Keratinocyte (primary cell): ENCODE data around the gene MTIF2. TPM values are rescaled to one million over a fixed set of nuclear protein-coding genes. Genes with fewer than 3 reads are reported as not detected.
"Not testable (repeated sequence)": the region's sequence is repeated elsewhere in the genome, so short reads cannot be mapped to it uniquely, and the experiment has no call there.

ENCODE experiments used
- DNase-seq: peaks from one replicate; pipeline ENCODE4 v3.0.0-alpha.2; 2011; ENCODE audit warnings: low read depth, missing footprints, low spot score
- FAIRE-seq: peaks from 2 replicates; lab custom pipeline; 2011; peaks lifted over from hg19 to GRCh38; lab: Jason Lieb, UNC
- H2AFZ ChIP-seq: 2 replicates; pipeline ENCODE4 v1.6.0; 2012; ENCODE audit warnings: low read length, control low read depth, inconsistent platforms; ENCODE audit not compliant: control insufficient read depth
- H3K27ac ChIP-seq: 2 replicates; pipeline ENCODE4 v1.5.1; 2011; ENCODE audit warnings: low read length; ENCODE audit not compliant: control insufficient read depth, insufficient read depth
- H3K27me3 ChIP-seq: 3 replicates; pipeline ENCODE4 v1.6.0; 2011; ENCODE audit warnings: low read length; ENCODE audit not compliant: control insufficient read depth, insufficient read depth; ENCODE audit errors: extremely low read depth
- H3K36me3 ChIP-seq, 2 experiments: 2 replicates in 1 of 2; 3 replicates in 1 of 2; pipeline ENCODE4 v1.5.1; 2011; ENCODE audit warnings: low read length in 2 of 2, mild to moderate bottlenecking in 1 of 2; ENCODE audit not compliant: control insufficient read depth in 2 of 2, insufficient read depth in 2 of 2; ENCODE audit errors: extremely low read depth in 1 of 2
- H3K4me1 ChIP-seq: 3 replicates; pipeline ENCODE4 v1.5.1; 2011; ENCODE audit warnings: low read length; ENCODE audit not compliant: control insufficient read depth, insufficient read depth; ENCODE audit errors: extremely low read depth
- H3K4me2 ChIP-seq: 3 replicates; pipeline ENCODE4 v1.6.0; 2011; ENCODE audit warnings: low read depth, low read length; ENCODE audit not compliant: control insufficient read depth, insufficient read depth; ENCODE audit errors: extremely low read depth
- H3K4me3 ChIP-seq, 3 experiments: fragments of 200-600 bp in 1 of 3; sonication (generic) in 1 of 3; 2 replicates in 2 of 3; 3 replicates in 1 of 3; pipeline ENCODE4 v1.5.1; 2011 to 2016; ENCODE audit warnings: low read length in 3 of 3, mild to moderate bottlenecking in 3 of 3, control low read depth in 2 of 3, inconsistent platforms in 1 of 3, low read depth in 1 of 3, mixed read lengths in 1 of 3, mixed run types in 1 of 3, moderate library complexity in 1 of 3; ENCODE audit not compliant: control insufficient read depth in 2 of 3, insufficient read depth in 2 of 3; ENCODE audit errors: extremely low read depth in 1 of 3
- H3K79me2 ChIP-seq: 2 replicates; pipeline ENCODE4 v1.6.0; 2012; ENCODE audit warnings: low read length; ENCODE audit not compliant: control insufficient read depth, insufficient read depth
- H3K9ac ChIP-seq: 3 replicates; pipeline ENCODE4 v1.6.0; 2011; ENCODE audit warnings: low read length; ENCODE audit not compliant: control insufficient read depth, insufficient read depth; ENCODE audit errors: extremely low read depth
- H3K9me1 ChIP-seq: 3 replicates; pipeline ENCODE4 v1.6.0; 2011; ENCODE audit warnings: low read length; ENCODE audit not compliant: control insufficient read depth, insufficient read depth; ENCODE audit errors: extremely low read depth
- H3K9me3 ChIP-seq: 2 replicates; pipeline ENCODE4 v1.5.1; 2012; ENCODE audit warnings: low read depth, low read length; ENCODE audit not compliant: control insufficient read depth
- H4K20me1 ChIP-seq: 3 replicates; pipeline ENCODE4 v1.6.0; 2011; ENCODE audit warnings: low read length; ENCODE audit not compliant: control insufficient read depth, insufficient read depth; ENCODE audit errors: extremely low read depth
- EZH2 ChIP-seq: IDR thresholded peaks from one replicate; pipeline ENCODE4 v1.6.1; 2012; ENCODE audit warnings: inconsistent platforms, mild to moderate bottlenecking, low read length, moderate library complexity
- dilution Hi-C: fragments of 300-500 bp; cut with MboI; formaldehyde crosslinking; loops from one replicate; pipeline ENCODE4 v1.7.0; 2020; ENCODE audit warnings: low sequenced_read_pairs; ENCODE audit not compliant: extremely low pct_ligation_motif_present
- polyA plus RNA-seq, 5 experiments: library from polyadenylated mRNA; depleted of rRNA in 3 of 5; stranded (reverse) in 3 of 5; stranded (forward) in 1 of 5; unstranded in 1 of 5; fragments of >200 nt; gene quantifications; 1 replicate in 1 of 5; 2 replicates in 3 of 5; 3 replicates in 1 of 5; pipeline versions ENCODE4 v1.2.1 to v1.2.3, GENCODE V29; 2011 to 2012; ENCODE audit warnings: missing spikeins in 2 of 5, low read depth in 1 of 5, low replicate concordance in 1 of 5
- TF ChIP-seq, protein P1 (sequence below), 3 experiments: IDR thresholded peaks in 1 of 3; conservative IDR thresholded peaks in 1 of 3; optimal IDR thresholded peaks in 1 of 3; 2 replicates in 2 of 3; 3 replicates in 1 of 3; pipeline versions ENCODE3 to v1.5.1; 2011; ENCODE audit warnings: low read length in 3 of 3, mild to moderate bottlenecking in 3 of 3, moderate library complexity in 2 of 3, control low read depth in 1 of 3, inconsistent platforms in 1 of 3; ENCODE audit not compliant: insufficient read depth in 2 of 3; ENCODE audit errors: extremely low read depth in 1 of 3

The MTIF2 gene
- polyA plus RNA-seq, 1 donor (not counting 4 experiments of a cell fraction or from before 2014, with no cell fraction given), result 38.9 TPM

DNA sequence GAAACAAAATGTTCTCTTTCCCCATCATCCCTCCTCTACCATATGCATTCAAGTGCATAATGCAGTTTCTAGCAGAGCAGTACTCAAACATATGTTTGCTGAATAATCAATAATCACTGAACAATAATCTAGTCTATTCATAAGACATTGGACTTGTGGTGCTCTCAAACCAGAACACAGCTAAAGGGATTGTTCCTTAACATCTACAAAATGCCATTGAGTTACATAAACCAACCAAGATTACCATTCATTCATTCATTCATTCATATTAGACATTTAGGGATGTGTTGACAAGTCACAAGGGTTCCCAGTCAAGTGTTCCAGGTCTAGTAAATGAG is 40.8 kb downstream of the MTIF2 start:
- dilution Hi-C loops, result no loop called here
- Histone ChIP-seq H3K36me3 (peaks cover 0 to 8% of the 10 kb centered on the region in 2 experiments), H3K79me2 (peaks cover 55% of the 10 kb centered on the region), H4K20me1 (no peaks in the 10 kb centered on the region), H3K4me2 (no peak overlapping the region), H2AFZ (no peak overlapping the region), H3K9me3 (no peaks in the 10 kb centered on the region), H3K27me3 (no peaks in the 10 kb centered on the region), H3K9me1 (no peaks in the 10 kb centered on the region), H3K9ac (no peak overlapping the region), H3K4me3 (no peak overlapping the region), H3K4me1 (no peaks in the 10 kb centered on the region), H3K27ac (no peak overlapping the region)
- FAIRE-seq, result no peak
- no peak for TF ChIP-seq EZH2
- TF ChIP-seq, protein P1, sequence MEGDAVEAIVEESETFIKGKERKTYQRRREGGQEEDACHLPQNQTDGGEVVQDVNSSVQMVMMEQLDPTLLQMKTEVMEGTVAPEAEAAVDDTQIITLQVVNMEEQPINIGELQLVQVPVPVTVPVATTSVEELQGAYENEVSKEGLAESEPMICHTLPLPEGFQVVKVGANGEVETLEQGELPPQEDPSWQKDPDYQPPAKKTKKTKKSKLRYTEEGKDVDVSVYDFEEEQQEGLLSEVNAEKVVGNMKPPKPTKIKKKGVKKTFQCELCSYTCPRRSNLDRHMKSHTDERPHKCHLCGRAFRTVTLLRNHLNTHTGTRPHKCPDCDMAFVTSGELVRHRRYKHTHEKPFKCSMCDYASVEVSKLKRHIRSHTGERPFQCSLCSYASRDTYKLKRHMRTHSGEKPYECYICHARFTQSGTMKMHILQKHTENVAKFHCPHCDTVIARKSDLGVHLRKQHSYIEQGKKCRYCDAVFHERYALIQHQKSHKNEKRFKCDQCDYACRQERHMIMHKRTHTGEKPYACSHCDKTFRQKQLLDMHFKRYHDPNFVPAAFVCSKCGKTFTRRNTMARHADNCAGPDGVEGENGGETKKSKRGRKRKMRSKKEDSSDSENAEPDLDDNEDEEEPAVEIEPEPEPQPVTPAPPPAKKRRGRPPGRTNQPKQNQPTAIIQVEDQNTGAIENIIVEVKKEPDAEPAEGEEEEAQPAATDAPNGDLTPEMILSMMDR (optimal IDR thresholded peaks at IDR 0.05 in 1 of 3, IDR thresholded peaks at IDR 0.05 in 1 of 3, conservative IDR thresholded peaks at IDR 0.05 in 1 of 3; ENCODE audit: extremely low read depth in 1 of 3, insufficient read depth in 2 of 3, low read length in 3 of 3), result no peak
- DNase-seq, result no peak

DNA sequence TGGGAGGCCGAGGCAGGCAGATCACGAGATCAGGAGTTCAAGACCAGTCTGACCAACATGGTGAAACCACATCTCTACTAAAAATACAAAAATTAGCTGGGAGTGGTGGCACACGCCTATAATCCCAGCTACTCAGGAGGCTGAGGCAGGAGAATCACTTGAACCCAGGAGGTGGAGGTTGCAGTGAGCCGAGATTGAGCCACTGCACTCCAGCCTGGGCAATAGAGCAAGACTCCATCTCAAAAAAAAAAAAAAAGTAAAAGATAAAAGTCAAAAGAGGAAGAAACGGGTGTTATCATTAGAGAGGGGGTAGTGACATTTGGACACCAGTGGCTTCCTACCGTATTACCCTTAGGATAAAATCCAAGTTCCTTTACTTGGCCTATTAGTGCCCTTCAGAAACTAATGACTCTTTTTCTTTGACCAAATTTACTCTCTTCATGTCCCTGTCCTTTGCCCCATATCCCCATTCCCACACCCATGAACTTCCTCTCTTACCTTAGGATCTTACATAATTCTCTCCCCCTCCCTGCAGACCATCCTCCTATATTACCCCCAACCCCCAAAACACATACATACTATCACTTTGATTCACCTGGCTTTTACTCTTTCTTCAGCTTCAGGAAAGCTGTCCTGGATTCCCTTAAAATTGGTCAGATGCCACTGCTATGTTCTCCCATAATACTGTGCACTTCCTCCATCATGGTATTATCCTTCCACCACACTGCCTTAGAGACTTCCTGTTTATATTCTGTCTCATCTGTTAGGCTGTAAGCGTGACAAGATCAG is 41.4 kb downstream of the MTIF2 start:
- H3K4me2 ChIP-seq, H3K9ac ChIP-seq, H3K4me1 ChIP-seq, H3K27me3 ChIP-seq, H3K9me3 ChIP-seq, H4K20me1 ChIP-seq, dilution Hi-C loops, FAIRE-seq, H3K27ac ChIP-seq, DNase-seq, H2AFZ ChIP-seq, H3K9me1 ChIP-seq, H3K4me3 ChIP-seq, H3K36me3 ChIP-seq: not testable (repeated sequence)
- peaks cover 49% of the 10 kb centered on the region for H3K79me2 ChIP-seq
